Measurements from ENCODE around the gene COPZ1.

The COPZ1 gene

DNA sequence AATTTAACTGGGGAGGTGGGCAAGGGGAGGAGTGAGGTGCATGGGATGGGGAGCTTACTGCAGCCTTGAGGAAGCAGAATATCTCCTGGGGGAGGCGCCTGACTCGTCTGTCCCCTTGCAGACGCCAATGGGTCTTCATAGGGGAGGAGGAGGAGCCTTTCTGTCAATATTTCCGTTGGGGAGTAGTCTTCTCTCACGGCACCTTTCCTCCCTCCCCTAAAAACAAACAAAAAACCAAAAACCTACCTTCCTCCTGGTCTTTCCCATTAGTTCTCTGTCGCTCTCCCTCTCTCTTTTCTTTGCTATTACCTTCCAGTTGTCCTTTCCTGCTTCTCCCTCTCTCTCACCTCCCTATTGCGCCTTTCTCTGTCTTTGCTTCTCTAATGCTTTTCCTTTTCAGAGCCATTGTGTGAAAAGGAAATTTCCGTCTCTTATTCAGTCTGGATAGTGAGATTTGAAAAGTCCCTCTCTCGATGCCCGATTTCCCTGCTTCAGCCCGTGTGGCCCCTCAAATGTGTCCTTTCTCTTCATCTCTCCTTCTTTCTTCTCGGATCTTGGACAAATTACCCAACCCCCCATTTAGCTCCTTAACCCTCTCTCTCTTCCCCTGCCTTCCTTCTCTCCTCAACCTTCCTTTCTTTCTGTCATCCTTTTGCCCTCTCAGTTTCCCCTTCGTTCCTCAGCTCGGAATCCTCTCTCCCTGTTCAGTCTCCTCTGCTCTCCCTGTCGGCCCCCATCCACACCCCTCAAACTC lies 33.4 kb downstream of the COPZ1 start:
- no peak for DNase-seq (ENCODE audit: low read depth, low spot score)

DNA sequence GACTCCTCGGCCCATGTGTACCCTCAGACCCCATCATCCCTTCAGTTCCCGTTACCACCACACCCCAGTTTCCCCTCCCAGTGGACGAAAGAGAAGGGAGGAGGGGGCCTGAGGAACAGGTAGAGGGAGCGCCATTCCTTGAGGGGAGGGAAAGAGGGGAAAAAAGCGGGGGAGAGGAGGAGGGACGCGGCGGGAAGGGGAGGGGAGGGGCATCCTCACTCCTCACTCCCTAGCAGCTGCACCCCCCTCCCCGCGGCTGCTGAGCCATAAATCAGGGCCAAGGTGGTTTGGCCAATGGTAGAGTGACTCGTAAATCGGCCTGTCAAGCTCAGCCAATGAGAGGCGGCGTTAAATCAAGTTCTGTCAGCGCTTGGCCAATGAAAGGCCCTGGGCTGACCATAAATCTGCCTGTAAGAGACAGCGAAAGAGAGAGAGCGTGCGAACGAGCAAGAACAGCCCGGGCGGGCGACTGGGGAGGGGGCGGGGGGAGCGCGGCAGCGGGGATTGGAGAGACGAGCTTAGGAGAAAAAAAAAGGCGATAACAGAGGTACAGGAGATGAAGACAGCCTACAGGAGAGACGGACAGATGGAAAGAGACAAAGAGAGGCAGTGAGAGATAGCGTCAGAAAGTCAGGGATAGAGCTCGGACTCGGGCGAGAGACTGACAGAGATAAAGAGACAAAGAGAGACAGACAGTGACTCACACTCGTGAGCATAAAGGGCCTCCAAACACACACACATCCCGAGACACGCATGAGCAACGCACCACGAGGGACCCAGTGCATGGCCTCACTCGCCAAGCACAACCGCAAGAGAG lies 34.2 kb downstream of the COPZ1 start:
- peak; percentile 98 for DNase-seq (ENCODE audit: low read depth, low spot score)

DNA sequence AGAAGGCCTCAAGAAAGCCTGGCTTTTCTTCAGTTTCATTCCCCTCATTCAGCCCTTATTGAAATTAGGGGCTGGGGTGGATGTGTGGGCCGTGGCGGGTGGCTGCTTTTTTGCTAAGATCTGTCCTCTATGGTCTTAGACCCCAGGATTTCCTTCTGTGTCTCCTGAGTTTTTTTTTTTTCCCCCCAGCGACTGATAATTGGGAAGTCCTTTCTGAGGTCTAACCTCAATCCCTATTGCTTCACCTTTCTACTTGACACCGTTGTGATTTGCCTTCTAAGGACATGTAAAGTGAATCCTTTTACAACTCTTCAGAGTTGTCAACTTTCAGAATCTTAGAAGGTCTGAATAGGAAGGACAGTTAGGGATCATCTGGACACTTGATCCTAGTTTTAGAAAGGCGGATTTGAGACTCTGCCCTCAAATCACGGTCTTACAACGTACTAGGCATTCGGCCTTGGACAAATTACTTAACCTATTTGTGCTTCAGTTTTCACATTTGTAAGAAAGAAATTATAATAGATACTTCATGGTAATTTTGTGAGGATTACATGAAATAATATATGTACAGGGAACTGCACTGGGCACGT lies 34.9 kb downstream of the COPZ1 start:
- no peak for DNase-seq (ENCODE audit: low read depth, low spot score)

DNA sequence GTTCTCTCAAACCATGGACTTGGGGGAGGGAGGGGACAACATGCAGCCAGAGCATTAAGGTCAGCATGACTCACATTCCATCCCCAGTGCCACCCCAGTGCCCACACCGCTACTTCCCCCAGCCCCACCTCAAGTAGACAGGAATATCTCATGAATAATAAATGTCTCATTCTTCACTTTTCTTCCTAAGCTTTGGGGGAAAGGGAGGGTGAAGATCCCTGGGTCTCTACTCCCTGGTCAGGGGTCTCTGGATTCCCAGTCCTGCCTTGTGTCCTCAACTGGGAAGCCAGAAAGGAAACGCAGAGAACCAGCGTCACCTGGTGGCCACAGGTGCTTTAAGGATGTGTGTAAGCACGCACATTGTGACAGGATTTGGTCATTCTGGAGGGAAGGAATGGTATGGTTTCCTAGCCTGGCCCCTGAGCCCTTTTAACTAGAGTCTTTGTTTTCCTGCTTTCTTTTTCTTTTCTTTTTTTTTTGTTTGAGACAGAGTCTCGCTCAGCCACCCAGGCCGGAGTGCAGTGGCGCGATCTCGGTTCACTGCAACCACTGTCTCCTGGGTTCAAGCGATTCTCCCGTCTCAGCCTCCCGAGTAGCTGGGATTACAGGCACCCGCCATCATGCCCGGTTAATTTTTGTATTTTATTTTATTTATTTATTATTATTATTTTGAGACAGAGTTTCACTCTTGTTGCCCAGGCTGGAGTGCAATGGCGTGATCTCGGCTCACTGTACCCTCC lies 36.0 kb downstream of the COPZ1 start:
- DNase-seq (ENCODE audit: low read depth, low spot score) = no peak

- no peak for DNase-seq (ENCODE audit: low read depth, low spot score)
Measured at GRCh38 chr12:54363047-54363446, 38.1 kb downstream of the COPZ1 start.

DNA sequence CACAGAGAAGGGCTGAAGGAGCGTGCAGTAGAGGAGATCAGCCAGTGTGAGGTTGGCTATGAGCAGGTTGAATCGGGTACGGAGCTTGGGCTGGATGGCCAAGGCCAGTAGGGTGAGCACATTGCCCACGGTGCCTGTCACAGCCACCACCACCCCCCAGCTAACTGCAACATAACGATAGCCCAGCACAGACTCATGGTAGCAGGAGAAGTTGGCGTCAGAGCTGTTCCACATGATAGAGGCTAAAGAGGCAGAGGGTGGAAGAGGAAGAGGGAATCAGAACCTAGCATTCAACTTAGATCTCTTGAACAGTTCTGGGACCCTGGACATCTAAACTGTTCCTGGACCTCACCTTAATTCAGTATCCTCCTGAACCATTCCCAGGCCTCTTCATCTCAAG lies 38.7 kb downstream of the COPZ1 start:
- DNase-seq (ENCODE audit: low read depth, low spot score) = no peak

- DNase-seq (ENCODE audit: low read depth, low spot score) = no peak
Measured at GRCh38 chr12:54364413-54364812, 39.5 kb downstream of the COPZ1 start, which contains the start of gene GPR84. Gene GPR84, minus strand, starts transcription at chr12:54364486. Its CDS starts 635 bp downstream, at chr12:54363851.

- DNase-seq (ENCODE audit: low read depth, low spot score) = no peak
Measured at GRCh38 chr12:54368025-54368708, 43.2 kb downstream of the COPZ1 start.

DNA sequence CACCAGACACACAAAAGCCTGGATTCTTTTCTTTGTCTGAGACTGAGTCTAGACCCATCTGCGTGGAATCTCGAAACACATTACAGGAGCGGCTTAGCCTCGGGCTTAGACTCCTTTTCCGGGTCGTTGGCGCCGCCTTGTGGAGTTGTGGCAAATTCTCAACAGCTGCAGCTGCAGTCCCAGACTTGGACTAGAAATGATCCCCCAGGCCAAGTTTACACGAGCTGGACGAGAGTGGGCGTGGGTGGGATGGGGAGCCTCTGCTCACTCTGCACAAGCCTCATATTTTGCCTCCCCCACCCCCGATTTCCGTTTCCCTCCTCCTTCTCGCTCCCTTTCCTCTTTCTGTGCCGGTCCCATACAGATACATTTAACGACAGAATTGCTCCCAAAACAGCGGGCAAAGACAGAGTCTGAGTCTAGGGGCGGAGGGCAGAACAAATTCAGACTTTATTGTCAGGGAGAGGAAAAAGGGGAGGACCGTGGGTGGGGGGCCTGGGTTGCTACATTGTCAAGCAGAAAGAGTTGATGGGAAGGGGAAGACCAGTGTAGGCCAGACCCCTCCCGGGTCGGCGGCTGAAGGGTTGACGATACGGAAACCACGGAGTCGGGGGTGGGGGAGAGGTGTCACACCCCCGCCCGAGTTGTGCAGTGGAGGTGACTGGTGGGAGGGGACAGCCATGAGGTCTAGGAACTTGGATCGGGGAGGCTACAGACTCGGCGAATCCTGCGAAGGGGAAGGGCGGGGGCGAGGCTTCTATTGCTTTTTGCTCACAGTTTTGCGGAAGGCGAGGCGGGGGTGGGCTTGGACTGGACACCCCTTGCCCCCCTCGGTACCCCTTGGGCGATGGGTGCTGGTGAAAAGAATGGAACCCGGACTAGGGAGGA lies 44.0 kb downstream of the COPZ1 start:
- no peak for DNase-seq (ENCODE audit: low read depth, low spot score)

DNA sequence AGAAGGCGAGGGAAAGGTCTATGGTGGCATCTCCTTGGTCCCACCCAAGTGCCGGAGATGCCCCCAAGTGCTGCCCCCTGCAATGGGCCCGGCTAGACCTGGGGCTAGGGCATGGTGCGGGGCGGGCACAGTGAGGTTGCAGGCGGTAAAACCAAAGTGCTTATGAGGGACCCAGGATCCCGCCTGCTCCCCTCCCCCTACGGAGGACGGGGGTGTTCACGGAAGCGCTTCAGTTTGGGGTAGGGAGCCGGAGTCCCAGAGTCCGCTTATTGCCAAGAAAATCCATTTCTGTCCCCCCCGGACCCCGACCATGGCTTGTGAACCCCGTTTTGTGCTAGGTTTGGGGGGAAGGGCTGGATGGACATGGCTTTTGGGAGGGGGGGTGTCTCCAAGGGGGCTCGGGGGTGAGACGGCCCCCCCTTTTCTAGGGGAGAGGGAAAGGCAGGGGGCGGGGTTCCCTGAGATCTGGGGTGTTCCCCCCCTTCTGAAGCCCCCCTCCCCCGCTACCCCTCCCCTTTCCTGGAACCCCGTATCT lies 44.7 kb downstream of the COPZ1 start:
- no peak for DNase-seq (ENCODE audit: low read depth, low spot score)

- DNase-seq (ENCODE audit: low read depth, low spot score) = peak; percentile 60
Measured at GRCh38 chr12:54370171-54370730, 45.3 kb downstream of the COPZ1 start.

- DNase-seq (ENCODE audit: low read depth, low spot score) = no peak
Measured at GRCh38 chr12:54371328-54372112, 46.6 kb downstream of the COPZ1 start.

DNA sequence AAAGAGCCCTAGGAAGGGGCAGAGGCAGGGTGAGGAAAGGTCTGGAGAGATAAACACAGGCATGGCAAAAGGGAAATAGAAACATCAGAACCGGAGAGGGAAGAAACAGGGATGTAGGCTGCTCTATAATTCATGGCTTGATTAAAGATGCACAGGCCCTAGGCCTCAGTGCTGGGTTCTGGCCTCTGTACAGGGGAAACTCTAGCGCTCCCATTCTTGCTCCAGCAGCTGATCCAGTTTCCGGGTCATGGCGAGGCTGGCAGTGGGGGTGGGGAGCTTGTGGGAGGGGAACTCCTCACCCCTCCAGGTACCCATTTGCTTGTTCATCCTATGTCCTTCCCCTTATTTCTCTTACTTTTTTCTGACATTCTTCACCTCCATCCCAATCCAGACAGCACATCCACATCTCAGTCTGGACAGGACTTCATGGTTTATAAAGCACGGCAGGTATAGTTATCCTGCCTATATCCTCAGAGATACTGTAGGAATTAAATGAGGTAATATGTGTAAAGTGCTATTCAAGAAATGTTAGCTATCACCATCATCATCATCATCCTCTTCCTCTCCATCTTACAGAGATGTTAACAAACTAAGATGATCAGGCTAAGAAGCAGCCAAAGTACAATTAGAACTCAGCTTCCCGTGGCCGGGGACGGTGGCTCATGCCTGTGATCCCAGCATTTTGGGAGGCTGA lies 47.3 kb downstream of the COPZ1 start:
- DNase-seq (ENCODE audit: low read depth, low spot score) = no peak

- no peak for DNase-seq (ENCODE audit: low read depth, low spot score)
Measured at GRCh38 chr12:54373649-54374561, 49.0 kb downstream of the COPZ1 start.

DNA sequence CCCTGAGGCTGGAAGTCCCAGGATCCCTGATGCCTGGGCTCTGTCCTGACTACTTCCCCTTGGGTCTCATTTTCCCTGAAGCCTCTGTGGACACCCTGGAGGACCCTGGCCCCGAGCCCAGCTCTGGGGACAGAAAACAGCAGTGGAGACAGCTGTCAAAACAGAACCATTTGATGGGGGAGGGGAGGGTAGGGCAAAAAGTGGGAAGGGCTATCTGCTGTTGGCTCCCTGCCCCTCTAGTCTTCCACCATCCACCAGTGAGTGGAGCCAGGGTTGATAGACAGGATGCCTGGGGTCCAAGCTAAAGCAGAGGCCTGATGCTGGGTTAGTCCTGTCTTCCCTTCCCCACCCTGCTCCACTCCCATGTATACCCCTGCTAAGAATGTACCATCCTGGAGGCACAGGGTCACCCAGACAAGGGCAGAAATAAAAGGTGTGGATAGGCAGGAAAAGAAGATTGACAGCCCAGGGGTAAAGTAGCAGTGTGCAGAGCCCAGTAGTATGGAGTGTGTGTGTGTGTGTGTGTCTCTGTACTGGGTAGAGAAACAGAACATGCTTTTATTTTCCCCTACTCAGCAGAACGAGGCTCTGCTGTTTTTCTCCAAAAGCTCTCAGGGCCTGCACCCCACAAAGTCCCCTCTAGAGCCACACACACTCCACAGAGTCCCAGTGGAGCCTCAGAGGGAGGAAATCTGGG lies 49.8 kb downstream of the COPZ1 start:
- no peak for DNase-seq (ENCODE audit: low read depth, low spot score)

DNA sequence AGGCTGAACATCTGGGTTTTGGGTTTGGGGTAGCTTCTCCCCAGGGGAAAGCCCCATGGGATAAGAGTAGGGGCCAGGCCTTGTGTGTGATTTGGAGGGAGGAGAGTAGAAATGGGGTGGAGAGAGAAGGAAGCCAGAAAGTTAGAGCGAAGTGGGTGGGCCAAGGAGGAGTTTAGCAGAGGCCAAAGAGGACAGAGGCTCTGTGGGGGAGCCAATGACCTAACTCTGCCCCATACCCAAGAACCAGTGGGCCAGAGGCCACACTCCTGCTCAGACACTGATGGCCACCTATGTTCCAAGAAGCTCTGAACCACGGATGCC lies 50.3 kb downstream of the COPZ1 start:
- no peak for DNase-seq (ENCODE audit: low read depth, low spot score)

- no peak for DNase-seq (ENCODE audit: low read depth, low spot score)
Measured at GRCh38 chr12:54376596-54376995, 51.7 kb downstream of the COPZ1 start.

Measured in brain pericyte (primary cell).